Epithelial cell of alveolus of lung (primary cell): Measurements from ENCODE around the gene DDX54. TPM values are rescaled to one million over a fixed set of nuclear protein-coding genes. Genes with fewer than 3 reads are reported as not detected.

Source experiments
- total RNA-seq: library from RNA; depleted of rRNA; stranded (reverse); fragments of >200 nt; gene quantifications from 2 replicates; pipeline ENCODE4 v1.2.1, GENCODE V29; 2015

The DDX54 gene, protein sequence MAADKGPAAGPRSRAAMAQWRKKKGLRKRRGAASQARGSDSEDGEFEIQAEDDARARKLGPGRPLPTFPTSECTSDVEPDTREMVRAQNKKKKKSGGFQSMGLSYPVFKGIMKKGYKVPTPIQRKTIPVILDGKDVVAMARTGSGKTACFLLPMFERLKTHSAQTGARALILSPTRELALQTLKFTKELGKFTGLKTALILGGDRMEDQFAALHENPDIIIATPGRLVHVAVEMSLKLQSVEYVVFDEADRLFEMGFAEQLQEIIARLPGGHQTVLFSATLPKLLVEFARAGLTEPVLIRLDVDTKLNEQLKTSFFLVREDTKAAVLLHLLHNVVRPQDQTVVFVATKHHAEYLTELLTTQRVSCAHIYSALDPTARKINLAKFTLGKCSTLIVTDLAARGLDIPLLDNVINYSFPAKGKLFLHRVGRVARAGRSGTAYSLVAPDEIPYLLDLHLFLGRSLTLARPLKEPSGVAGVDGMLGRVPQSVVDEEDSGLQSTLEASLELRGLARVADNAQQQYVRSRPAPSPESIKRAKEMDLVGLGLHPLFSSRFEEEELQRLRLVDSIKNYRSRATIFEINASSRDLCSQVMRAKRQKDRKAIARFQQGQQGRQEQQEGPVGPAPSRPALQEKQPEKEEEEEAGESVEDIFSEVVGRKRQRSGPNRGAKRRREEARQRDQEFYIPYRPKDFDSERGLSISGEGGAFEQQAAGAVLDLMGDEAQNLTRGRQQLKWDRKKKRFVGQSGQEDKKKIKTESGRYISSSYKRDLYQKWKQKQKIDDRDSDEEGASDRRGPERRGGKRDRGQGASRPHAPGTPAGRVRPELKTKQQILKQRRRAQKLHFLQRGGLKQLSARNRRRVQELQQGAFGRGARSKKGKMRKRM
- total RNA-seq: 42.3 and 56.8 TPM in 2 replicates

DNA sequence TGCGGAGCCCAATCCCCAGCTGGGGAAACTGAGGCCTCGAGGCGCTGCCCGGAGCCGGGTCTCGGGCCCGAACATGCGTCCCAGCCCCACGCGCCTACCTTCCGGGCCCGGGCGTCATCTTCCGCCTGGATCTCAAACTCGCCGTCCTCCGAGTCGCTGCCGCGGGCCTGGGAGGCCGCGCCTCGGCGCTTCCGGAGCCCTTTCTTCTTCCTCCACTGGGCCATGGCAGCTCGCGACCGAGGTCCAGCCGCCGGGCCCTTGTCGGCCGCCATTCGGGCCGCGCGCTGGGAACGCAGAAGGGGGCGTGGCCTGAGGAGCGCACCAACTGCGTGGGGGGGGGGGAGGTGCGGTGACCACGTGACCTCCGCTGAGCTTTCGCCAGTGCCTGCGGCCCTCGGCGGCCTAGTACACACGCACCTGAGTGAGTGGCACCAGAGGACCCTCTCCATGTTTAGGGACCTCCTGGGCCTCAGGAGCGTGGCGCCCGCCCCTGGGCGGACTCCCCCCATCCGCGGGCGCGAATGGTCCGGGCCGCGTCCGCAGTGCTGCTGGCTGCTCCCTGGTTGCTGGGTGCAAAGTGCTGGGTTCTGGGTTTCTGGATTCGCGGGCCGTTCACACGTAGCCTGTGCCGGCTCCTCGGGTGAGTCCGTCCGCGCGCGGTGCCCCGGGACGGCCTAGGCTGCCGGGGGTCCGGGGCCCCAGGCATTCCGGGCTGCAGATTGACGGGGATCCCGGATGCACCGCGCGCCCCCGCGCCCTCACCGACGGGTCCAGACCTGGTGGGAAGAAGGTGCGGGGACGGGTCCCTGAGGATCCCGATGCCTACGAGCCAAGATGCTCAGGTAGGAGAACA is at the start of gene DDX54, which contains the start of gene RITA1:
Gene DDX54, minus strand, starts transcription at position 299 of the 853 bp plus-strand sequence. Its CDS starts 27 bp downstream, at position 272.
Gene RITA1, plus strand, starts transcription at position 542 of the 853 bp plus-strand sequence. CDS start 1,026 bp downstream, outside the sequence.

DNA sequence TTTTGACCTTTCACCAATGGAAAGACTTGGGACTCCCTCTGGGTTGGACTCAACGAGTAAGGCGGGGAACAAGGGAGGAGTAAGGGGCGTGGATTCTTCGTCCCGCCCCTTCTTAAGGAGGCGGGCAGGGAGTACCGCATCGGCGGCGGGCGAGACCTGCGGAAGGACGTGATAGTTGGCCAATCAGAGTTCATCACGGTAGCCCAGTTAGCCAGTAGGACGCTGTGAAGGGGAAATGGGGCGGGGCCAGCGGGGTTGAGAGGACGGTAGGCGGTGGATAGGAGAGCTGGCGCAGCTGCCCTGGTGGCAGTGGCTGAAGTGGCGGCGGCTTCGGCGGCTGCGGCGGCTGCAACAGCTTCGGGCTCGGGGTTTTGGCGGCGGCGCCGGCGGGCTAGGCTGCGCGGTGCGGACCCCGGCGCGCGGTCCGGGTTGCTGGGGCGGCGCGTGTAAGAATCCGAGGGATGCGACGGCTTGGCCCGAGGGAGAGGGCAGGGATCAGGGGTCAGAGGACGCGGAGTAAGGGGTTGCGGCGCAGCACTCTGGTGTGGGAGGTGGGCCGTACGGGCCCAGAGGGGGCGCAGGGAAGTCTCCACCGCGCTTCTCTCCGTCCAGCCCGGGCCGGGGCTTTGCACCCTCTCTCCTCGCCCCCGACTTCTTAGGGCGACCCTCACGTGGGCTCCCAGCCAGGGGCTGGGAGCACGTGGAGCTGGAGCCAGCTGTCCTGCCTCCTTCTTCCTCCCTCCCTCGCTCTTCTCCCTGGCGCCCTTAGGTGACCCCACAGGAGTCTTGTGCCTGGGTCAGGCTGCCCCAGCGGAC is 36.1 kb upstream of the DDX54 start, which contains the start of gene TPCN1:
Gene TPCN1, plus strand, starts transcription at position 284 of the 816 bp plus-strand sequence. CDS start 5,389 bp downstream, outside the sequence.

DNA sequence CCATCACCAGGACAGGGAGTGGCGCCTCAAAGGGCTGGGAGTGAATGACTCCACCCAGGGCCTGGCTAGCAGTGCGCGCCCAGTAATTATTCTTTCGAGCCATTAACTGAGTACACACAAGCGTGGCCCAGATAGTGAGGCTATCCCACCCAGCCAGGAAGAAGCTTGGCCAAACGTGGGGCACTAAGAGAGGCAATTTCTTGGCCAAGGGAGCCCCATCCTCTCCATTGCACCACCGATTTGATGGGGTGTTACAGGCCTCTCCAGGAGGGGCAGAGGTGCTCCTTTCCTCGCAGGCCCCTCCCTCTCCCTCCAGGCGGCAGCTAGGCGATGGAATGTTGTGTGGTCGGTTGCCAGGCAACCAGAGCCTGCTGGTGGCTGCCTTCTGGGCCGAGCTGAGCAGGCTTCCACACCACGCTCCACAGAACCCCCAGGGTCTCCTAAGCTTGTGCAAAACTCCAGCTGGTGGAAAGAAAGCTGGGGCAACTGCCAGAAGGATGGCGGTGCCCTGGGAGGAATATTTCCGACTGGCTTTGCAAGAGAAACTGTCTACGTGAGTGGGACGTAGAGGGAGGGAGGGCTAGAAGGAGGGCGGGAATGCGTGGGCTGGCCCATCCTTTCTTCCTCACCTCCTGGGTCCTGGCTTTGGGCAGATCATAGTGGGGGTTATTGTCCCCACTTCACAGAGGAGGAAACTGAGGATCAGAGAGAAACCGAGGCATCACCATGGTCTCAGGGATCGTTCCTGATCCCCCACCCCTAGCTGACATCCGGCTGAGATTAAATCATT is 35.7 kb downstream of the DDX54 start, which contains the start of gene CFAP73:
Gene CFAP73, plus strand, starts transcription at position 364 of the 790 bp plus-strand sequence. Its CDS starts 134 bp downstream, at position 498.

DNA sequence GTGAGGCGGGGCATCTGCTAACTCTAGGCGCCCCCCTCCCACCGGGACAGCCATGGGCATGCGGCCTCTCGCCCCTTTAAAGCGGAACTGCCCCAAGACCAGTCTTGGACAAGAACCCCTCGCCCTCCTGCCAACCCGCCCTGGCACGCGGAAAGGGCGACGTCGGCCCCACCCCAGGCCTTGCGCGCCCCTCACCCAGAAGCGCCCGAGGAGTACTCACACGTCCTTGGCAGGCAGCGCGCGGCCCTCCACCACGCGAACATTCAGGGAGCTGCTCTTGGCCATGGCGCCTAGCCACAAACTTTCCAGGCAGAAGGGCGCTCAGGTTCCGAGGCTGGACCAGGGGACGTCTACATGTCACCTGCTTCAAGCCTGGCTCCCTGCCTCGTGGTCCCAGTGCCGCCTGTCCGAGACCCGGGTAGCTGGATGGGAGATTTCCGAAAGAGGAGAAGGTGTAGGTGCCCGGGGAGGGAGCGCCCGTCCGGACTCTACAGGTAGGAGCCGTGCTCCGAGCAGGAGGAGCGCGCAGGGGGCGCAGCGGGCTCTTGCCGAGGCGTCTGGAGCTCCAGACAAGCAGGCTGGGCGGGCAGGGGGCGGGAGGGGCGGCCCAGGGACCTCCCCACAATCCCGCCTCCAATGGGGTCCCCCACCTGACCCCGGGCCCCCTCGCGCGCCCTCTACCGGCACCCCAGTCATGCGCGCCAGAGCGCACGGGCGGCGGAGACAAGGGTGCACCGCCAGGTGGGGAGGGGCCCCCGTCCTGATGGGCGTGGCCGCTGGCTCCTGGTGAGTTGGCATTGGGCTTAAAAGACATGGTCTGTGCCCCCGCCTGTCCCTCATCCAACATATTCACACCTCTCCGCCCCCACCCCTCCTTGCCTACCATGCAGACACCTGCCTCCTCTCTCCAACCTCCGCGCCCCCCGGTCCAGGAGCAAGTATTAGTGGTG is 49.8 kb downstream of the DDX54 start, which contains the start of gene RASAL1:
Gene RASAL1, minus strand, starts transcription at position 584 of the 950 bp plus-strand sequence. Its CDS starts 299 bp downstream, at position 285.

Other genes with a start within 250 kb of the DDX54 start
- 1.4 and 16.4 TPM in 2 replicates for gene OAS3, start 247.0 kb downstream of the DDX54 start, total RNA-seq
- gene OAS2, start 207.0 kb downstream of the DDX54 start, total RNA-seq: 2.2 TPM in 1 of 2 replicates, not detected in the other
- 0.39 TPM in 1 of 2 replicates, not detected in the other for gene DTX1, start 128.7 kb downstream of the DDX54 start, total RNA-seq
- gene RASAL1, start 49.7 kb downstream of the DDX54 start, total RNA-seq: not detected in 2 replicates
- gene CFAP73, start 35.8 kb downstream of the DDX54 start, total RNA-seq: not detected in 2 replicates
- gene RITA1, start 243 bp upstream of the DDX54 start, total RNA-seq: 18.2 and 27.3 TPM in 2 replicates
- gene TPCN1, start 36.0 kb upstream of the DDX54 start, total RNA-seq: 30.3 and 34.6 TPM in 2 replicates
- 14.7 and 17.1 TPM in 2 replicates for gene SLC8B1, start 149.6 kb upstream of the DDX54 start, total RNA-seq
- gene PLBD2, start 173.1 kb upstream of the DDX54 start, total RNA-seq: 39.2 and 68.9 TPM in 2 replicates
- not detected in 2 replicates for gene SDS, start 218.4 kb upstream of the DDX54 start, total RNA-seq
- 1.8 and 7.8 TPM in 2 replicates for gene SDSL, start 236.9 kb upstream of the DDX54 start, total RNA-seq